ENCODE results near the gene STXBP6. TPM values are rescaled to one million over a fixed set of nuclear protein-coding genes. Genes with fewer than 3 reads are reported as not detected.
A peak's percentile ranks its signal among the peaks of the same experiment; 100 is the strongest.

STXBP6 gene
- total and polyA plus RNA-seq, 2 of the 13 experiments (the other 11 are each of a cell fraction or from before 2014, with no cell fraction given), result 35.3 to 42.8 TPM

DNA sequence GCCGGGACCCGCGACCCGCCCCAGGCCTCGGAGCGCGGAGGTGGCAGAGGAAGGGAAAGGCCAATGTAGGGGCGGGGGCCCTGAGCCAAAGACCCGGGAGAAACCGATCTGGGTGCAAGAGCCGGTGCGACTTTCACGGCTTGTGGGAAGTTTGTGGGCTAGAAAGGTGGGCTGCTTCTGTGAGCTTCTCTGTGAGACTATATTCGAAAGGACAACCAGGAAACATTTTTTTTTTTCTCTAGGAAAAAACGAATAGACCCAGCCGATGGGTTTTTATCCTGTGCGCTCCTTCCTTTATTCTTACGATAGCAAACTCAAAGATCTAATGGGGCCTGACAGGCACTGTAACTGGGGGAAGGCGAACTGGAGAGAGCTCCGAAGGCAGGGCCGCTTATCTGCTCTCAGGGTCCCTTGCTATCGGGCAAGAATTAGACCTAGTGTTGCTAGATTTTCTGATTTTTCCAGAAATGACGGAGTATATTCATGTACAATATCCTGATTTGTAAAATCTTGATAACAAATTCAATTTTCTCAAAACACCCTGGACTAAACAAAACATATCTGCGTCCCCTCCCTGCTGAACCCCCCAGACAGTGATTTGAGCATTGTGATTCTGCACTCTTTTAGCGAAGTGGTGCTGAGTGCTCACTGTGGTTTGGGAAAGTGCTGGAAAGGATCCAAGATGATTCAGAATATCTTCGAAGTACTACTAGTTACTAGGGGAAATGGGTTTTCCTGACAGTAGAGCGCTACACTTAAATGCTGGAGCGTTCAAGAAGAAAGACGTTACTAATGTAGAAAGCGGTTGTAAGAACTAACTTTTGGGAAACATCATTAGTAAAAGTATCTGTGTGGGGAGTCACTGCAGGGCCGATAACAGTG is 563 bp upstream of the STXBP6 start (continued):
- TF ChIP-seq, protein P1, sequence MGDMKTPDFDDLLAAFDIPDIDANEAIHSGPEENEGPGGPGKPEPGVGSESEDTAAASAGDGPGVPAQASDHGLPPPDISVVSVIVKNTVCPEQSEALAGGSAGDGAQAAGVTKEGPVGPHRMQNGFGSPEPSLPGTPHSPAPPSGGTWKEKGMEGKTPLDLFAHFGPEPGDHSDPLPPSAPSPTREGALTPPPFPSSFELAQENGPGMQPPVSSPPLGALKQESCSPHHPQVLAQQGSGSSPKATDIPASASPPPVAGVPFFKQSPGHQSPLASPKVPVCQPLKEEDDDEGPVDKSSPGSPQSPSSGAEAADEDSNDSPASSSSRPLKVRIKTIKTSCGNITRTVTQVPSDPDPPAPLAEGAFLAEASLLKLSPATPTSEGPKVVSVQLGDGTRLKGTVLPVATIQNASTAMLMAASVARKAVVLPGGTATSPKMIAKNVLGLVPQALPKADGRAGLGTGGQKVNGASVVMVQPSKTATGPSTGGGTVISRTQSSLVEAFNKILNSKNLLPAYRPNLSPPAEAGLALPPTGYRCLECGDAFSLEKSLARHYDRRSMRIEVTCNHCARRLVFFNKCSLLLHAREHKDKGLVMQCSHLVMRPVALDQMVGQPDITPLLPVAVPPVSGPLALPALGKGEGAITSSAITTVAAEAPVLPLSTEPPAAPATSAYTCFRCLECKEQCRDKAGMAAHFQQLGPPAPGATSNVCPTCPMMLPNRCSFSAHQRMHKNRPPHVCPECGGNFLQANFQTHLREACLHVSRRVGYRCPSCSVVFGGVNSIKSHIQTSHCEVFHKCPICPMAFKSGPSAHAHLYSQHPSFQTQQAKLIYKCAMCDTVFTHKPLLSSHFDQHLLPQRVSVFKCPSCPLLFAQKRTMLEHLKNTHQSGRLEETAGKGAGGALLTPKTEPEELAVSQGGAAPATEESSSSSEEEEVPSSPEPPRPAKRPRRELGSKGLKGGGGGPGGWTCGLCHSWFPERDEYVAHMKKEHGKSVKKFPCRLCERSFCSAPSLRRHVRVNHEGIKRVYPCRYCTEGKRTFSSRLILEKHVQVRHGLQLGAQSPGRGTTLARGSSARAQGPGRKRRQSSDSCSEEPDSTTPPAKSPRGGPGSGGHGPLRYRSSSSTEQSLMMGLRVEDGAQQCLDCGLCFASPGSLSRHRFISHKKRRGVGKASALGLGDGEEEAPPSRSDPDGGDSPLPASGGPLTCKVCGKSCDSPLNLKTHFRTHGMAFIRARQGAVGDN (CRISPR knock-in tag; IDR thresholded peaks at IDR 0.05), result peak; percentile 21; the same call in 1 of the 2 replicates
- TF ChIP-seq, protein P2, sequence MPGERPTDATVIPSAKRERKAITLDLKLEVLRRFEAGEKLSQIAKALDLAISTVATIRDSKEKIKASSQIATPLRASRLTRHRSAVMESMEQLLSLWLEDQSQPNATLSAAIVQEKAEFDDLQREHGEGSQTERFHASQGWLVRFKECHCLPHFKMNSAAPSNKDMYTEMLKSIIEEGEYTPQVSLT (CRISPR knock-in tag; IDR thresholded peaks at IDR 0.05; ENCODE audit: borderline replicate concordance, low read depth), result no peak; the same call in 1 of the 2 replicates
- TF ChIP-seq CEBPG (CRISPR knock-in tag; IDR thresholded peaks at IDR 0.05), result no peak
- TF ChIP-seq SIN3B (IDR thresholded peaks at IDR 0.05; ENCODE audit: low read length), result no peak
- TF ChIP-seq EP300 (IDR thresholded peaks at IDR 0.05; ENCODE audit: low read depth in 2 of 2, low read length in 2 of 2), result no peak
- TF ChIP-seq EP300 (CRISPR knock-in tag; IDR thresholded peaks at IDR 0.05; ENCODE audit: borderline replicate concordance), result no peak
- TF ChIP-seq ZKSCAN8 (CRISPR knock-in tag; IDR thresholded peaks at IDR 0.05; ENCODE audit: borderline replicate concordance), result no peak
- TF ChIP-seq ZBTB3 (CRISPR knock-in tag; IDR thresholded peaks at IDR 0.05; ENCODE audit: borderline replicate concordance, low read depth), result no peak
- TF ChIP-seq AKAP8 (CRISPR knock-in tag; IDR thresholded peaks at IDR 0.05), result no peak
- no peak for TF ChIP-seq ZNF766 (CRISPR knock-in tag; IDR thresholded peaks at IDR 0.05; ENCODE audit: borderline replicate concordance)
- no peak for TF ChIP-seq U2AF2 (IDR thresholded peaks at IDR 0.05; ENCODE audit: low read depth, low read length)
- TF ChIP-seq ZNF30 (CRISPR knock-in tag; IDR thresholded peaks at IDR 0.05), result no peak
- no peak for TF ChIP-seq ZNF720 (CRISPR knock-in tag; IDR thresholded peaks at IDR 0.05)
- no peak for TF ChIP-seq NPAS2 (CRISPR knock-in tag; IDR thresholded peaks at IDR 0.05; ENCODE audit: borderline replicate concordance)
- TF ChIP-seq KLF13 (CRISPR knock-in tag; IDR thresholded peaks at IDR 0.05), result no peak
- no peak for TF ChIP-seq ARNT2 (CRISPR knock-in tag; IDR thresholded peaks at IDR 0.05; ENCODE audit: low read depth)
- TF ChIP-seq NAIF1 (CRISPR knock-in tag; IDR thresholded peaks at IDR 0.05; ENCODE audit: borderline replicate concordance), result no peak
- TF ChIP-seq DRAP1 (CRISPR knock-in tag; IDR thresholded peaks at IDR 0.05), result no peak
- no peak for TF ChIP-seq LRRFIP1 (CRISPR knock-in tag; conservative IDR thresholded peaks at IDR 0.05)
- TF ChIP-seq, protein P3, sequence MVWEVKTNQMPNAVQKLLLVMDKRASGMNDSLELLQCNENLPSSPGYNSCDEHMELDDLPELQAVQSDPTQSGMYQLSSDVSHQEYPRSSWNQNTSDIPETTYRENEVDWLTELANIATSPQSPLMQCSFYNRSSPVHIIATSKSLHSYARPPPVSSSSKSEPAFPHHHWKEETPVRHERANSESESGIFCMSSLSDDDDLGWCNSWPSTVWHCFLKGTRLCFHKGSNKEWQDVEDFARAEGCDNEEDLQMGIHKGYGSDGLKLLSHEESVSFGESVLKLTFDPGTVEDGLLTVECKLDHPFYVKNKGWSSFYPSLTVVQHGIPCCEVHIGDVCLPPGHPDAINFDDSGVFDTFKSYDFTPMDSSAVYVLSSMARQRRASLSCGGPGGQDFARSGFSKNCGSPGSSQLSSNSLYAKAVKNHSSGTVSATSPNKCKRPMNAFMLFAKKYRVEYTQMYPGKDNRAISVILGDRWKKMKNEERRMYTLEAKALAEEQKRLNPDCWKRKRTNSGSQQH (CRISPR knock-in tag; IDR thresholded peaks at IDR 0.05; ENCODE audit: low read depth), result no peak
- no peak for TF ChIP-seq ZNF337 (CRISPR knock-in tag; IDR thresholded peaks at IDR 0.05; ENCODE audit: borderline replicate concordance, low read depth)

Measured in HepG2 (cell line).